Astrocyte (in vitro differentiated cells and primary cell): ENCODE data around the gene EPN3.

ENCODE experiments used
- CTCF ChIP-seq: IDR thresholded peaks from 2 replicates; pipeline ENCODE4 v1.5.1; 2011; ENCODE audit warnings: low read depth, mild to moderate bottlenecking, inconsistent platforms, low read length, moderate library complexity; ENCODE audit not compliant: insufficient read depth
- EZH2 ChIP-seq: IDR thresholded peaks from 2 replicates; pipeline ENCODE4 v1.6.1; 2012; ENCODE audit warnings: mild to moderate bottlenecking, low read length, inconsistent platforms; ENCODE audit not compliant: insufficient read depth

DNA sequence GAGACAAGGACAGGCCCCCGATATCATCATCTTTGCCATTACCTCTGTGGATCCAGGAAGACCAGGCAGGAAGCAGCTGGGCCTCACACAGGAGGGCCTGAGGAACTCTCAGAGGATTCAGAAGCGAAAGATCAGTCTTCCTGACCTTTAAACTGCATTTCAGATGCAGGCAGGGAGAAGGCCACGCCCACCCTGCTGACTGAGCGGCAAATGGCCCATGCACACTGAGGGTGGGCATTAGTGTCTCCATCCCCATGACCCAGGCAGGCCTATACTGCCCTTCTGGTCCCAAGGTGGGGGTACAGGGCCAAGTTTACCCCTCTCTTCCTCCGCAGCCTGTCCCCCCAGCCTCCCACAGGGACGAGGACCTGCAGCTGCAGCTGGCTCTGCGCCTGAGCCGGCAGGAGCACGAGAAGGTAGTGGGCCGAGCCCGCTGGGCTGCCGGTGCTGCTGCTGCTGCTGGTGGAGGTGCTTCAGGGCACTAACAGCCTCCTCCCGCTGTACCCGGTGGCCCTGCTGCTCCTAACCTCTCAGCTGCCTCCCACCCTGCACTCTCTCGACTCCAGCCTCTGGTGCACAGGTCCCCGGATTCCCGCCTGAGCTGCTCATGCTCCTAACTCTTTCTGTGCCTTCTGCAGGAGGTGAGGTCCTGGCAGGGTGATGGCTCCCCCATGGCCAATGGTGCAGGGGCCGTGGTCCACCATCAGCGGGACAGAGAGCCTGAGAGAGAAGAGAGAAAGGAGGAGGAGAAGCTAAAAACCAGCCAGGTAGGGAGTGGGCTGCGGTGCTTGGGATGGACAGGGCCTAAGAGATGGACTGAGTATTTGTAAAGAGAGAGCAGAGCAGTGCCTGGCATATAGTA lies 6.2 kb downstream of the EPN3 start:
- no peak for TF ChIP-seq CTCF
- TF ChIP-seq EZH2: no peak
